NB4 (cell line): ENCODE measurements around the gene ZNF439.
A peak's percentile ranks its signal among the peaks of the same experiment; 100 is the strongest.
"Not testable (repeated sequence)": the region's sequence is repeated elsewhere in the genome, so short reads cannot be mapped to it uniquely, and the experiment has no call there.

Experiments
- DNase-seq: peaks from one replicate; pipeline ENCODE4 v3.0.0; 2010; ENCODE audit warnings: low read depth
- H3K4me3 ChIP-seq: one replicate; pipeline ENCODE4 v1.5.1; 2011; ENCODE audit warnings: mild to moderate bottlenecking, low read depth, low read length, moderate library complexity
- CTCF ChIP-seq: IDR thresholded peaks from one replicate; pipeline ENCODE4 v1.5.1; 2012; ENCODE audit warnings: low read depth, low read length
- MAX ChIP-seq: IDR thresholded peaks from 2 replicates; pipeline ENCODE4 v1.6.1; 2011; ENCODE audit warnings: low read depth, low read length
- MYC ChIP-seq: IDR thresholded peaks from 2 replicates; pipeline ENCODE4 v1.6.1; 2011; ENCODE audit warnings: low read depth, low read length
- POLR2A ChIP-seq: IDR thresholded peaks from 2 replicates; pipeline ENCODE4 v1.6.1; 2011; ENCODE audit warnings: mild to moderate bottlenecking; ENCODE audit not compliant: insufficient read length; ENCODE audit errors: extremely low read depth

Gene ZNF439

DNA sequence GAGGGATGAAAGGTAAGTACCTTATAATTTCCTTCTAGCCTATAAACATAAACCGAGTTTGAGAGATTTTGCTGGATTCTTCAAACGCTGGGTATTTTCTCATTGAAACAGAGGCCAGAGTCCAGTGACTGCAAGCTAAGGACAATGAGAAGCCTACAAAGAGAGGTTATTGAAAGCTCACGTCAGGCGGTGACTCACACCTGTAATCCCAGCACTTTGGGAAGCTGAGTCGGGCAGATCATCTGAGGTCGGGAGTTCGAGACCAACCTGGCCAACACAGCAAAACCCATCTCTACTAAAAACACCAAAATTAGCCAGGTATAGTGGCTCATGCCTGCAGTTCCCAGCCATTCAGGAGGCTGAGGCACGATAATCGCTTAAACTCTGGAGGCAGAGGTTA lies 24.1 kb downstream of the ZNF439 start:
- TF ChIP-seq MAX (no peak), MYC (no peak), POLR2A (no peak), CTCF (no peak)

GRCh38 chr19:11873762-11874161 lies 25.2 kb downstream of the ZNF439 start:
- TF ChIP-seq MAX (no peak), POLR2A (no peak), MYC (no peak), CTCF (no peak)
- no peak overlapping the region for H3K4me3 ChIP-seq
- no peak for DNase-seq

More for the DNA sequence above, 24.1 kb downstream of the ZNF439 start:
- no peak overlapping the region for H3K4me3 ChIP-seq
- DNase-seq: no peak

DNA sequence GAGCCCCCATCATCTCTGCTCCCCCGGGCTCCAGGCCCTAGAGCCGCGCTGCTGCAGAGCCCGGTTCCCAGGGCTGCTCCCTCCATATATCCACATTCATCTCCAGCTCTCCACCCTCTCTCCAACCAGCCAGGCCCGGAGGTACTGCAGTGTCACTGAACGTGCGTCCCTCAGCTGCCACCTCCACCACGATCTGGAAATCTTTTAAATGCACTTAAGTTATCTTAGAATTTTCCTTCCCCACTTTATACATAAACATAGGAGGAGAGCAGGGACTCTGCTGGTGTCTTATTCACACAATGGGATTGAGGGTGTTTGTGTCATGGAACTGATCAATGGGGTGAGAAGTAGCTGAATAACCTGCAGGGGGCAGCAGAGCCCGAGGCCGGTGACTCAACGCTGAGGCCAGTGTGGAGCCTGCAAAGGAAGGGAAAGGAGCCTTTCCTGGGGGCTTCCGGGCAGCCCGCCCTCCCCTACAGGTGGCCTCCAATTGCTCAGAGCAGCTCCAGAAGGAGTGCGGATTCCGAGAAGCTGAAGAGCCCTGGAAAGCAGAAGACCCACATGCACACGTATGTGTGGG lies 31.3 kb downstream of the ZNF439 start:
- not testable (repeated sequence) for H3K4me3 ChIP-seq
- peak; percentile 47 for DNase-seq
- TF ChIP-seq CTCF: peak; percentile 14

DNA sequence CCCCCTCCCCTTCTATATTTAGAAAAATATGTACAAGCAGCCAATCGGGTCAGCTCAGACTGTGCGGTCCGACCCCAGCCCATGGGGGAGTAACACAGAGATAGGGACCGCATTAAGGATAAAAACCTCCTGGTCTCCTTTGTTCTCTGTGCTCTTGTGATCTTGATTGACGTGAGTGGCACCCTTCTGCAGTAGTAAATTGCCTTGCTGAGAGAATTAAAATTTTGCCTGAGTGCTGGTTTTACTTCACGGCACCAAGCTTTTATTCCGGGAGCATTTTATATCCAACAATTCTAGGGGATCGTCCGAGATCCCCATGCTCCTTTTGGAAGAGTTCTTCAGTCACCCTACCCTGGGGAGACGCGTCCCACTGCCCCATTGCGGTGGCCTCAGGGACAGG lies 32.1 kb downstream of the ZNF439 start:
- no peak overlapping the region for H3K4me3 ChIP-seq
- DNase-seq: no peak
- TF ChIP-seq POLR2A: no peak
- no peak for TF ChIP-seq CTCF
- TF ChIP-seq MAX: no peak
- TF ChIP-seq MYC: no peak

GRCh38 chr19:11881151-11881800 lies 32.8 kb downstream of the ZNF439 start:
- TF ChIP-seq CTCF (peak; percentile 77), POLR2A (no peak)
- DNase-seq: peak; percentile 73
- H3K4me3 ChIP-seq: no peak overlapping the region

DNA sequence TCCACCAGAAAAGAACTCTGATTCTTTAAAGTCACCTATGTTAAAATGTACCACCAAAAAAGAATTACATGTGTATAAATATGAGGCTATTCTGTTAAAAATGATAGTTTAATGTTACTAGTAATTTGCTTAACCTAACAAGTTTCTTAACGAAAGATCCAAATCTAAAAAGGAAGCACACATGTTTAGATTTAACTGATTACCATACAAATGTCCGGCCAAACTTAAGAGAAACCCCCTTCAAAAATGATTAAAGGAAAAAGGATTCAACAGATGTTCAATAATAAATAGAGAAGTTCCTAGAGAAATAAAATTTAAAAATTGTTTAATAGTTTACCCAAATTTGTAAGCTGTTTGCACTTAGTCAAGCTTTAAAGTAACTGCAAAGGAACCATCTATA lies 34.1 kb downstream of the ZNF439 start:
- no peak for DNase-seq
- no peak overlapping the region for H3K4me3 ChIP-seq
- TF ChIP-seq MYC (no peak), POLR2A (no peak), CTCF (no peak), MAX (no peak)
